ENCODE measurements around the gene ADCY10. TPM values are rescaled to one million over a fixed set of nuclear protein-coding genes. Genes with fewer than 3 reads are reported as not detected.
A peak's percentile ranks its signal among the peaks of the same experiment; 100 is the strongest.

Gene ADCY10
- total and polyA plus RNA-seq, 9 of the 15 experiments (the other 6 are each of a cell fraction or from before 2014, with no cell fraction given) = 0.08 to 0.86 (median 0.22) TPM

GRCh38 chr1:167824163-167824794 lies 89.7 kb downstream of the ADCY10 start (continued):
- no peak for TF ChIP-seq CHAMP1 (IDR thresholded peaks at IDR 0.05)
- no peak for TF ChIP-seq RBM22 (IDR thresholded peaks at IDR 0.05; ENCODE audit: low read depth, low read length, poor library complexity, severe bottlenecking)
- TF ChIP-seq DNMT1 (IDR thresholded peaks at IDR 0.05) = no peak
- no peak for TF ChIP-seq KDM1A (IDR thresholded peaks at IDR 0.05)
- TF ChIP-seq, protein P1, sequence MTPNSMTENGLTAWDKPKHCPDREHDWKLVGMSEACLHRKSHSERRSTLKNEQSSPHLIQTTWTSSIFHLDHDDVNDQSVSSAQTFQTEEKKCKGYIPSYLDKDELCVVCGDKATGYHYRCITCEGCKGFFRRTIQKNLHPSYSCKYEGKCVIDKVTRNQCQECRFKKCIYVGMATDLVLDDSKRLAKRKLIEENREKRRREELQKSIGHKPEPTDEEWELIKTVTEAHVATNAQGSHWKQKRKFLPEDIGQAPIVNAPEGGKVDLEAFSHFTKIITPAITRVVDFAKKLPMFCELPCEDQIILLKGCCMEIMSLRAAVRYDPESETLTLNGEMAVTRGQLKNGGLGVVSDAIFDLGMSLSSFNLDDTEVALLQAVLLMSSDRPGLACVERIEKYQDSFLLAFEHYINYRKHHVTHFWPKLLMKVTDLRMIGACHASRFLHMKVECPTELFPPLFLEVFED (CRISPR knock-in tag; conservative IDR thresholded peaks at IDR 0.05) = no peak
- TF ChIP-seq MAFG (tag; conservative IDR thresholded peaks at IDR 0.05) = no peak
- no peak for TF ChIP-seq RBM34 (IDR thresholded peaks at IDR 0.05; ENCODE audit: borderline replicate concordance, insufficient read depth, low read length)
- TF ChIP-seq, protein P2, sequence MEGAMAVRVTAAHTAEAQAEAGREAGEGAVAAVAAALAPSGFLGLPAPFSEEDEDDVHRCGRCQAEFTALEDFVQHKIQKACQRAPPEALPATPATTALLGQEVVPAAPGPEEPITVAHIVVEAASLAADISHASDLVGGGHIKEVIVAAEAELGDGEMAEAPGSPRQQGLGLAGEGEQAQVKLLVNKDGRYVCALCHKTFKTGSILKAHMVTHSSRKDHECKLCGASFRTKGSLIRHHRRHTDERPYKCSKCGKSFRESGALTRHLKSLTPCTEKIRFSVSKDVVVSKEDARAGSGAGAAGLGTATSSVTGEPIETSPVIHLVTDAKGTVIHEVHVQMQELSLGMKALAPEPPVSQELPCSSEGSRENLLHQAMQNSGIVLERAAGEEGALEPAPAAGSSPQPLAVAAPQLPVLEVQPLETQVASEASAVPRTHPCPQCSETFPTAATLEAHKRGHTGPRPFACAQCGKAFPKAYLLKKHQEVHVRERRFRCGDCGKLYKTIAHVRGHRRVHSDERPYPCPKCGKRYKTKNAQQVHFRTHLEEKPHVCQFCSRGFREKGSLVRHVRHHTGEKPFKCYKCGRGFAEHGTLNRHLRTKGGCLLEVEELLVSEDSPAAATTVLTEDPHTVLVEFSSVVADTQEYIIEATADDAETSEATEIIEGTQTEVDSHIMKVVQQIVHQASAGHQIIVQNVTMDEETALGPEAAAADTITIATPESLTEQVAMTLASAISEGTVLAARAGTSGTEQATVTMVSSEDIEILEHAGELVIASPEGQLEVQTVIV (CRISPR knock-in tag; IDR thresholded peaks at IDR 0.05; ENCODE audit: borderline replicate concordance) = no peak
- no peak for TF ChIP-seq ZBTB8A (IDR thresholded peaks at IDR 0.05; ENCODE audit: partially characterized antibody)
- no peak for TF ChIP-seq YY1 (IDR thresholded peaks at IDR 0.05; ENCODE audit: borderline replicate concordance in 1 of 3, control insufficient read depth in 1 of 3, extremely low read depth in 1 of 3, insufficient read depth in 3 of 3, insufficient read length in 1 of 3, insufficient replicate concordance in 2 of 3, low read depth in 1 of 3, low read length in 2 of 3)
- TF ChIP-seq RBM39 (optimal IDR thresholded peaks at IDR 0.05; ENCODE audit: low read depth, low read length) = no peak
- no peak for TF ChIP-seq ZNF121 (CRISPR knock-in tag; conservative IDR thresholded peaks at IDR 0.05)
- no peak for TF ChIP-seq ADNP (tag; IDR thresholded peaks at IDR 0.05)
- TF ChIP-seq MAZ (CRISPR knock-in tag; conservative IDR thresholded peaks at IDR 0.05 in 1 of 2, IDR thresholded peaks at IDR 0.05 in 1 of 2) = no peak
- TF ChIP-seq NBN (IDR thresholded peaks at IDR 0.05; ENCODE audit: low read depth) = no peak
- TF ChIP-seq TEAD4 (IDR thresholded peaks at IDR 0.05; ENCODE audit: low read length) = peak; percentile 68
- TF ChIP-seq TEAD4 (CRISPR knock-in tag; IDR thresholded peaks at IDR 0.05; ENCODE audit: borderline replicate concordance) = no peak
- TF ChIP-seq TCF7 (IDR thresholded peaks at IDR 0.05; ENCODE audit: borderline replicate concordance) = no peak
- TF ChIP-seq TCF7L2 (IDR thresholded peaks at IDR 0.05; ENCODE audit: low read depth, low read length) = no peak
- TF ChIP-seq ELF1 (tag; IDR thresholded peaks at IDR 0.05) = 0 out of 2 replicates have a peak, but pooled peaks have one; percentile 40
- TF ChIP-seq CCNT2 (IDR thresholded peaks at IDR 0.05; ENCODE audit: borderline replicate concordance, extremely low read depth, insufficient read length, low read depth, low read length) = no peak
- TF ChIP-seq CBFA2T2 (conservative IDR thresholded peaks at IDR 0.05) = peak; percentile 71
